ENCODE measurements around the gene PSD2.
"Not testable (repeated sequence)": the region's sequence is repeated elsewhere in the genome, so short reads cannot be mapped to it uniquely, and the experiment has no call there.

PSD2 gene

DNA sequence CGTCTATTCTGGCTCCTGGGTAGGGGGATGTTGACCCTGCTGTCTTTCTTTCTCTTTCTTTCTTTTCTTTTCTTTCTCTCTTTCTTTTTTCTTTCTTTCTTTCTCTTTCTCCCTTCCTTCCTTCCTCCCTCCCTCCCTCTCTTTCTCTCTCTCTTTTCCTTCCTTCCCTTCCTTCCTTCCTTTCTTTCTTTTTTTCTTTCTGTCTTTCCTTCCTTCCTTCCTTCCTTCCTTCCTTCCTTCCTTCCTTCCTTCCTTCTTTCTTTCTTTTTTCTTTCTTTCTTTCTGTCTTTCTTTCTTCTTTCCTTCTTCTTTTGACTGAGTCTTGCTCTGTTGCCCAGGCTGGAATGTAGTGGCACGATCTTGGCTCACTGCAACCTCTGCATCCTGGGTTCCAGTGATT is 3.0 kb upstream of the PSD2 start:
- DNase-seq, result not testable (repeated sequence)

DNA sequence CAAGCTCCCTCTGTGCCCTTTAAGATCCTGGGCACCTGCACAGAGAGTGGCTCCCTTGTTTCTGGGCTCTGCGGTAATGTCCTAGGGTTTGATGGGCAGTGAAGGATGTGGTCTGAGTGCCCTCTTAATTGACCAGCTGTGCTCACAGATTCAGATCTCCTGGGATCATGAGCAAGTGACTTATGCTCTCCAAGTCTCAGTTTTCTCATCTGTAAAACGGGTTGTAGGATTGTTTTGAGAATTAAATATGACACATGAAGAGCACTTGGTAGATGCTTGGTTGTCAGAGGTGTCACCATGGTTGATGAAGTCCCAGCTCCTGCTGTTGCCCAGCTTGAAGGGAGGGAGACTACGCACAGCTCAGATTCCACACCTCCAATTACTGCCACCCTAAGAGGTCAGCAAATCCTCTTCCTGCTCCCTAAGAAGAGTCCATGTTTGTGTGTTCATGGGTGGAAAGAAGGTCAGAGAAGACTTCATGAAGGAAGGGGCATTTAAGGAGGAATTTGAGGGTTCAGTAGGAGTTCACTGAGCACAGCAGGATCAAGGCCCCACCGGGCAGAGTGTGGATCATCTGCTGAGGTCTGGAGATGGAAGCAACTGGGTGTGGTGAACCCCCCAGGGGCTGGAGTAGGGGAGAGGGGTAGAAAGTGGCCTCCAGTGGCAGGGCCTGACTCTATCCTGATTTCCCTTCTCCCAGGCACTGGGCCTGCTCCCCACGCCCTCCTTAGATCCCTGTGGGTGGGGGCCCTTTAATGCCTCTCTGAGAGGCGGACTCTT is 1.4 kb upstream of the PSD2 start:
- DNase-seq, result no peak

DNA sequence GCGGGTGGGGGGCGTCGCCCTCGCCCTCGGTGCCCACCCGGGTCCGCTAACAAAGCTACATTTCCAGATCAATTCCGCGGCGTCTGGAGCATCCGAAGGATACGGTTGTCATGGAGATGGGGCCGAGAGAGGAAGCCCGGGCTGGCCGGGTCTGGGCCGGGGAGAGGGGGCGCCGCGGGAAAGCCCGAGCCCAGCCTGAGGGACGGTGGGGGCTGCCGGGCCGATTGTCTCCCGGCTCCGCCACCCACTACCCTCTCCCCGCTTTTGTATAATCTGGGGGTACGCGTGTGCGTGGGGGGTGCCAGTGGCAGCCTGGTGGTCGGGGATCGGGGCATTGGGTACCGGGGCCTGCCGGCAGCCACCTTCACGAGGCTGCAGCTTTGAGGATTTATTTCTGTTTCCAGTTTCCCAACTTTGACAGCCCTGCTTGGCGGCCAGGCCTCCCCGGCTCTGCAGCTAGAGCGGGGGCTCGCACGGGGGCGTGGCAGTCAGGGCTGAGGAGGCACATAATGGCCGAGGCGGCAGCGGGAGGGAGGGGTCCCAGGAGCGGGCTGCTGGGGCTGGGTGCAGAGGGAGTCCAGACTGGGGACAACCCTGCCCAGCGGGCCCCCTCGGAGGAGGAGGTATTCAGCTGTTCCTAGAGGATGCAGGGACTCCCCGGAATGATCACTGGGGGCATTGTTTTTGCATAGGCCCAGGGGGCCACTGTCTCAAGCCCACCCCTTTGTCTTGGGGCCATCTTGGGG is 626 bp downstream of the PSD2 start:
- no peak for DNase-seq

DNA sequence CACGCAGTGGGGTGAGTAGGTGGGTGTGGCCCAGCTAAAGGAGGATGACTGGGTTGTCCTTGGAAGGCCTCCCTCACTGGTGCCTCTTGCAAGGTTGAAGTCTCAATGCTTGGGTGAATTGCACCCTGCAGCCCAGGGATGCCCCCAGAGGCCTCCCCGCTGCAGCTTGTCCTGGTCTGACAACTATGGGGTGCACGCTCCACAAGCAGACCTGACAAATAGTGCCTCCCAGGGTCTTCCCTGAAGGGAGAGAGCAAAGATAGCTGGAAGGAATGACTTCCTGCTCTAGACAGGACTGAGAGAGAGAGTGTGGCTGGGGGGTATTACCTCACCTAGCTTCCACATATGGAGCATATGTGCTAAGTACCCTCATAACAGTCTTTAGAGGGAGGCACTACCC is 1.7 kb downstream of the PSD2 start:
- DNase-seq, result no peak

DNA sequence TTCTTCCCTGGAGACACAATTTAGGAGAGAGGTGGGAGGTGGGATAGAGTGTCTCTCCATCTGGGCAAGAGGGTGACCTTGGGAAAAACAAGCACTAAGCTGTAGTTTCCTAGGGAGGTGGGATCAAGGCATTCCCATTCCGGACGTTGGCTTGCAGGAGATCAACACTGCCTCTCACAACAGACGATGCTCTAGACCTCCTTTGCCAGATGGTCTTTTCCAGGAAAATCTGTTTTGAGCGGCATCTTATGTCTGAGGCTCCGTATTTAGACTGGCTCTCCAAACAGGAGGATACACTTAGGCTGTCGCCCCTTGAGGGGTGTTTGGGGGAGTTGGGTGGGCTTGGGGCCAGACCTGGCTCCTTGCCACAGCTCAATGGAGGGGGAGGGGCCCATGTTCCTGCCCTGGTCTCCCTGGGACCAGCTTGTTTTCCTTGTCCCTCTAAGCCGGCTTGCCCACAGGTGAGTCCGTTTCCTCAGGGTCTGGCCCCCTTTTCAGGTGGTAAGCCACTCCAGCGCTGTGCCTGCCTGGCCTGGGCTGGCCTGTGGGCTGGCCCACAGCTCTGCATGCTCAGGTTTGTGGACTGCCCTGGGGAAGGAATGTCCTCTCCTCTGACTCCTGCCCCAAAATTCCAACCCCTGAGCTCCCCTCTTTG is 2.4 kb downstream of the PSD2 start:
- DNase-seq, result no peak

DNA sequence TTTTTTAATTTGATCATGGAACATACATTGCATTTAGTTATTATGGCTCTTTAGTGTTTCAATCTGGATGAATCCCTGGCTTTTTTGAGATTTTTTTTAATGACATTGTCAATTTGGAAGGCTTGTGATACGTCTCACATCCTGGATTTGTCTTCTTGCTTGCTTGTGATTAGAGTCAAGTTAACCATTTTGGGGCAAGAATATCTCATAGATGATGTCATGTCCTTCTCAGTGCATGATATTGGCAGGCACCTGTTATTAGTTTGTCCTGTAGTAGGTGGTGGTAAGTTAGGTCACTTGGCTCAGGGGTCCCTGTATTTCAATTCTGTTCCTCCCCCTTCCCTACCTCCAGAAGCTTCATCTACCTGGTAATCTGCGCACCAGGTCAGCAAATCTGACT is 3.3 kb downstream of the PSD2 start:
- no peak for DNase-seq

DNA sequence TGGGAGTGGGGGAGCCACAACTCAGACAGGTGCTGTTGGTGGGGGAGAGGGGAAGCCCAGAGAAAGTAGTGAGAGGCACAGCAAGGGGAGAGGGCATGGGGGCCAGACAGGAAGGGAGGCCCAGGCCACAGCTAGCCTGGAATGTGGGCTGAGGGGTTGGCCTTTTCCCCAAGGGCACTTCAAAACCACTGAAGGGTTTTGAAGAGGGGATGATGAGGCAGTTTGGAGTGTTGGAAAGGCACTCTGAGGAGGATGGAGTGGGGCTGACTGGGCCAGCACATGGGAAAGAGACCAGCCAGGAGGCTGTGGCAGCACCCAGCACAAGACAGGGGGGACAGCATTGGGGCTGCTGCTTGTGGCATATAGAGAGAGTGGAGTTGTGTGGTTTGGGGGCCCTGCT is 3.8 kb downstream of the PSD2 start:
- no peak for DNase-seq

DNA sequence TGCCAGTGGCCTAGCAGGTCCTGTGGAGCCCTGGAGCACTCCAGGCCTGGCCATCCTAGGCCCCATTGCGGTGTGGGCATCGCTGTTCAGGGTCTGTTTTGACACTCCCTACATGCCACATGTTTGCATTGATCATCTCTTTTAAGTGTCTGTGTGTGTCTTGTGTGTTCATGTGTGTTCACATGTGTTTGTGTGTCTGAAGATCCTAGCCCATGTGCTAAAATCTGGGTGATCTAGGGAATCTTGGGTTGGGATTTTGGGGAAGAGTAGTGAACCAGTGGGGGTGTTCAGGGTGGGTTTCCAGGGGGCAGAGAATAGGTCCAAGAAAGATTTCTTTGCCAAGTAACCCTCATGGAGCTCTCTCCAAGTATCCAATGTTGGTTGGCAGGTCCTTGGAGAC is 8.4 kb downstream of the PSD2 start:
- DNase-seq, result no peak

DNA sequence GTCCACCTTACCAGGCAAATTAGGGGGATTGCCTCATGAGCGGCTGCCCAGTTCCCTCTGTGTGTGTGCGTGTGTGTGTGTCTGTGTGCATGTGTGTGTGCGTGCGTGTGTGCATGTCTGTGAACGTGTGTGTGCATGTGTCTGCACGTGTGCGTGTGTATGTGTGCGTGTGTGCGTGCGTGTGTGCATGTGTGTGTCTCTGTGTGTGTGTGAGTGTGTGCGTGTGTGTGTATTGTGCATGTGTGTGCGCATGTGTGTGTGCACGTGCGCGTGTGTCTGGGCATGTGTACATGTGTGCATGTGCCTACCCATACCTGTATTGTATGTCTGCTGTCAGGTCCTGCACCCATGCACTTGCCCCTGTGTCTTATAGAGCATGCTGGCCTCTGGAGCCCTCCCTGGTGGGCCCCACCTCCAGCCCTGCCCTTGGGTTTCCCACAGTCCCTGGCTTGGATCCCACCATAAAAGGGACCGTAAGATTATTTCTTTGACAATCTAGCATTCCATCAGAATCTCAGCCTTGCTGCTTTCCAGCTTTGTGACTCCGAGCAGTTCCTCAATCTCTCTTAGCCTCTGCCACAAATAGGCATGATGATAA is 9.3 kb downstream of the PSD2 start:
- no peak for DNase-seq

DNA sequence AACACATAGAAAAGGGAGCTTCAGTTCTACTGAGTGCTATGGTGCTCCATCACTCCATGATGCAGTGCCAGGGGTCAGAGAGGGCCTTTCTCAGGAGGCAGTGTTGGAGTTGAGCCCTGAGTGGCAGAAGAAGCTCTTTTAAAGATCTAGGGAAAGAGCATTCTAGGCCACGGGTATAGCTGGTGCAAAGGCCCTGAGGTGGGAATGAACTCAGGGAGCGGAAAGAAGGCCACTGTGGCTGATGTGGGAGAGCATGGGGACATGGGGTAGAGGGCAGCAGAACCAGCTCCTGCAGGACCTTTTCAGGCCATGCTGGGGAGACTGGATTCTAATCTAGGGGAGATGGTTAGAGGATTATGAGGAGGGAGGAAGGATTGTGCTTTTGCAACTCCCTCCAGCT is 9.9 kb downstream of the PSD2 start:
- DNase-seq, result no peak

DNA sequence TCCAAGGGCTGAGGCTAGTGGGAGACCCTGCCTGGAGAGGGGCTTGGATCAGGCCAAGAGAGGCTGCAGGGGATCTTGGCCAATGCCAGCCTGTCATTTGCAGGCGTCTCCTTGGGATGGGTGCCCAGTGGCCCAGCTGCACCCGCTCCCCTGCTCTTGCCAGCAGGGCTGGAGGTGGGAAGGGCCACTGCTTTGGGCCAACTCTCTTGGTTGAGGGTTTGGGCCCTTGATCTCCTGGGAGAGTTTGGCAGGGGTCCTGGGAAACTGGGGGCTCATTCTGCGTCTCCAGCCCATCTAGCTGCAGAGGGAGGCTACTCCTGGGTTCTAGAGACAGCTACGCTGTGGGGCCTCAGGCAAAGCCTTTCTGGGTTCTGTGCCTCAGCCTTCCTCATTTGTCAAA is 10.5 kb downstream of the PSD2 start:
- no peak for DNase-seq

DNA sequence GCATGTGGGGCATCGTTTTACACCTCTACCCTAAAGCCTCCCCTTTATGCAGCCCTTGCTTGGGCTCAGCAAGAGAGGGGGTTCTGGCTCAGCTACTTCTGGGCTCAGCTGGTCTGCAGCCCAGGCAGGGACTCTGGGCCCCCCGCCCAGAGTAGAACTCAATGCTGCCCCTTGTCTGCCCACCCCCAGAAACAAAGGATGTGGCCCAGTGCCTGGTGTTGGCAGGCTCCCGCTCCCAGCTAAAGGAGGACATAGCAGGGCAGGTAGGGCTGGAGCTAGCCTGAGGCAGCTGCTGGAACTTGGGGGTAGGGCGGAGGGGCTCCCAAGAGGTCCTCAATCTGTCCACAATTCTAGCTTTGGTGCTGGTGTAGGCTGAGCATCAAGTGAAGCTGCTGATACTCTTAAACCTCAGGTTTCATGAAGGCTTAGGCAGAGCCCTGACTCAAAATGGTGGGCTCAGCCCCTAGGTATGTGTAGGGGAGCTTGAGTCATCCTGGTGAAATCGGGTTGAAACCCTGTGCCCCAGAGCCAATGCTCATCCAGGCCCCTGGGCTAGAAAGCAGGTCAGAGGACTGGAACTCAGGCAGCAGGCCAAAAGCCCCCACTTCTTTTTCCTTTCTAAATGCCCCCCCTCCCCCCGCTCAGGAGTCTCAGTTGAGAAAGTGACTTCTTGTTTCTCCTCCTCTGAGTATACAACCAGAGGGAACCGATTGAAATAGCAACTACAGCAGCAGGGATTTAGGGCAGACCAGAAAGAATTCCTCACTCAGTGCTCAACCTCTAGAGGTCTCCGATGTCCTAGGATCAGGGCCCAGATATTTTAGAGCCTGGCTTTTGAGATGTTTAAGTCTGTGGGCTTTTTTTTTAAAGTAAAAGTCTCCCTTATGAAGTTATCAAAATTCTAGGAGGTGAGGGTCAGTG is 11.4 kb downstream of the PSD2 start:
- no peak for DNase-seq

DNA sequence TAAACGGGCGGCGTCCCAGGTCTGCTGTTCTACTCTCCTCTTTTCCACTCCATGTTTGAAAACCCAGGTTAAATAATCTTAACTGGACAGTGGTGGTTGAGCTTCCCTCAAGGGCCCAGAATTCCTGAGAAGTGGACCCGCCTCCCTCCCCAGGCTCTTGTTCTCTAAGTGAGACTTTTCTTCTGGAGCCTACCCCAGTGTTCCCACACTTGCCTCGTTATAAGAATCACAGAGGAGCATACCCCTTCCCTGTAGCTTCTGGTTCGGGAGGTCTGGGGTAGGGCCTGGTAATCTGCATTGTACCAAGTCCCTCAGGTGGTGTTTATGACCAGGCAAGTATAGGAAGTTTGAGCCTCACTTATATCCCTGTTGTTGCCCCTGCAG is 12.0 kb downstream of the PSD2 start:
- no peak for DNase-seq

DNA sequence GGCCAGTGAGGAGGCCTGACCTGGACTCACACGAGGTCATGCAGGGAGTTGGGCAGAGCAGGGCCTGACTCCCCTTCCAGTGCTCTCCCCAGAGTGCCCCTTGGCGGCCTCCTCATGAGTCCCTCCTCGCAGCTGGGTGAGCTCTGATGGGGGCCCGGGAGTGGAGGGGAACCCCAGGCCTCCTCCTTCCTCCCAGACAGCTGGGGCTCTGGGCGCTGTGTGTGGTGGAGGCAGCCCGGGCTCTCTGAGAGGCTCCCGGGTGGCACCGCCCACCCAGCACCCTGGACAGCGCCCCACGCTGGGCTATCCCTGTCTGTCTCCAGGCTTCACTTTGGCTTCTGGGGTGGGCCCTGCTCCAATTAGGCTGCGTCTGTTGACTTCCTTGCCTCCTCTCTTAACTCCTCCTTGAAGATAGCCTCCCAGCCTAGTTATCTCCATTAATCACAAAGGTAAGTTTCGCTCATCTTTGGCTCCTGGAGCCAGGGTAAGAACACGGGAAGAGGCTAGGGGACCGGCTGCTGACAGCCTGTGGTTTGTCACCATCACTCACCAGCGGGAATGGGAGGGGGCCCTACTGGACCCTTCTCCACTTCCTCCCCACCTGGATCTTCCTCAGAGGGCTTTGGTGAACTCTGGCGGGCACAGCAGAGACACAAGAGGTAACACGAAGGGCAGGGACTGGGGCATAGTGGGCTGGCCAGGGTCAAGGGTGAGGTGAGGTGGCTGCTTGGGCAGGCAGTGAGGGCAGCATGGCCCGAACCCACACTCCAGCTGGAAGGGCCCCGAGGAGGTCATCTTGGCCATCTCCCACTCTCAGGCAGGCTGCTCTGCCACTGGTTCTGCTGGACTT is 13.1 kb downstream of the PSD2 start:
- DNase-seq, result peak; percentile 10

DNA sequence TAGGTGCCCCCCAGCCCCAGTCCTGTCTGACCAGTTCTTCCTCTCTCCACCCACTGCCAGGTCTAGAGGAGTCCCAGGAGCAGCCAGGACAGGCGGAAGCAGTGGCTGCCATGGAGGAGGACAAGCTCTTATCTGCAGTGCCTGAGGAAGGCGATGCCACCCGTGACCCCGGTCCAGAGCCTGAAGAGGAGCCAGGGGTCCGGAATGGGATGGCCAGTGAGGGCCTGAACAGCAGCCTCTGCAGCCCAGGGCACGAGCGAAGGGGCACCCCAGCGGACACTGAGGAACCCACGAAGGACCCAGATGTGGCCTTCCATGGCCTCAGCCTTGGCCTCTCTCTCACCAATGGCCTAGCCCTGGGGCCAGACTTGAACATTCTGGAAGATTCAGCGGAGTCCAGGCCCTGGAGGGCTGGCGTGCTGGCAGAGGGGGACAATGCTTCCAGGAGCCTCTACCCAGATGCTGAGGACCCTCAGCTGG is 13.8 kb downstream of the PSD2 start:
- DNase-seq, result no peak

DNA sequence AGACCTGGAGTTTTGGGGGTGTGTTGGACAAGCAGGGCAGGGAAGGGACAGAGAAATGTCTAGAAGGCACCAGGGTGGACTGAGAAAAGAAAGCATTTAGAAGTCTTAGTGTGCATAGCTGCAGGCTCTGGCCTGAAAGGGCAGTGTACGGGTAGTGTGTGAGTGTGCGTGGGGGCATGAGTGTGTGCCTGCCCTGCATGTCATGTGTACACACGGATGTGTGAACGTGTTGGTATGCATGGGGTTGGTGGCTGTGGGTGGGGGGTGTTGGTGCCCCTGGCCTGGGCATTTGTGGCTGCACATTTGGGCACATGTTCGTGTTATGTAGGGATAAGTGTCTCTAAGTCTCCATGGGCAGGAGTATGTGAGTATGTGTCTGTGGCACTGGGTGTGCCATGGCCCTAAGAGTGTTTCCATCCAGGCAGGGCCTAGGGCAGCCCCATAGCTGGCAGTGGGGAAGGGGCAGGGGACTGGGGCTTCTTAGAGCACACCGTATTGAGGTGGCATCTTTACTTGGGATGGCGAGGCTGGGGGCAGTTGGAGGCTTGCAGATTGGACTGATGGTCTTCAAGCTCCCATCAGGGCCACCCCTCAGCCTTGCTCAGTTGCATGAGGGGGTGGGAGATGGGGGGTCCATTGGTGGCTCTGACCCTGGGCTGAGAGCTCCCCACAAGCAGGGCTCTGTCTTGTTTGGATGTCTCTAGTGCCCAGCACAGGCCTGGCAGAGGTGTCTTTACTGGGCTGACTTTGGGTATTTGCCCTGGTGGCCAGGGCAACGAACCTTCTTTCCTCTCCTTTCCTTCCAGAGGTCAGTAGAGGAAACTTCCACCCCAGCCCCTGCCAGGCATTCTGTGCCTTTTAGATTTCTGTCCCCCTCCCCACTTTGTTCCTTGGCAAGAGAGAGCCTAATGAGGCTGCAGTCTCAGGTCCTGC is 15.0 kb downstream of the PSD2 start:
- DNase-seq, result no peak

DNA sequence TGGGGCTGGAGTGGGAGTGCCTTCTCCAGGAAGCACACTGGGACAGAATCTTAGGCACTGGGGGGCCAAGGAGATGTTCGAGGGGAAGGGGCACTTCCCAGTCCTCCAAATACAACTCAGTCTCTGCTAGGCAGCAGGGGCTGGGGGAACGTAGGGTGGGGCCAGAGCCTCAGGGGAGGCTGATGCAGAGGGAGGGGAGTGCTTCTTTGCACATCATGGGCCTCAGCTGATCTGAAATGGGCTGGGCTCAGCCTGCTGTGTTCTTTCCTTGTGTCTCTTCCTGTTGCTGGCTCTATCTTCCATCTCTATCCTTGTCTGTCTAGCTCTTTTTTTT is 15.6 kb downstream of the PSD2 start:
- DNase-seq, result no peak

DNA sequence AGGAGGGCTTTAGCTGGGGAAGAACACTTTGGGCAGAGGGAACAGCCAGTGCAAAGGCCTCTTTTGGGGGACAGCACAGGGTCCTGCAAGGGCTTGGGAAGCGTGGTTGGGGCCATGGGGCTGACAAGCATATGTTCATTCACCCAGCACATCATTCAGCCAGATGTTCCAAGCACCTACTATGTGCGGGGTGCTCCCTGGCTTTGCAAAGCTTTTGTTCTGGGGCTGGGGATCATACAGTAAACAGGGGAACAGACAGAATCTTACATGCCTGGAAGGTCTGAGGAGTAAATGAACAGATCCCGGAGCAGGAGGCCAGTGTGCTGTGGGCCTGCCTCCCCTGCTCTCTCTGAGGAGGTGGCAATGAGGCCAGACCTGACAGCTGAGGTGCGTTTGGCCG is 16.7 kb downstream of the PSD2 start:
- no peak for DNase-seq

DNA sequence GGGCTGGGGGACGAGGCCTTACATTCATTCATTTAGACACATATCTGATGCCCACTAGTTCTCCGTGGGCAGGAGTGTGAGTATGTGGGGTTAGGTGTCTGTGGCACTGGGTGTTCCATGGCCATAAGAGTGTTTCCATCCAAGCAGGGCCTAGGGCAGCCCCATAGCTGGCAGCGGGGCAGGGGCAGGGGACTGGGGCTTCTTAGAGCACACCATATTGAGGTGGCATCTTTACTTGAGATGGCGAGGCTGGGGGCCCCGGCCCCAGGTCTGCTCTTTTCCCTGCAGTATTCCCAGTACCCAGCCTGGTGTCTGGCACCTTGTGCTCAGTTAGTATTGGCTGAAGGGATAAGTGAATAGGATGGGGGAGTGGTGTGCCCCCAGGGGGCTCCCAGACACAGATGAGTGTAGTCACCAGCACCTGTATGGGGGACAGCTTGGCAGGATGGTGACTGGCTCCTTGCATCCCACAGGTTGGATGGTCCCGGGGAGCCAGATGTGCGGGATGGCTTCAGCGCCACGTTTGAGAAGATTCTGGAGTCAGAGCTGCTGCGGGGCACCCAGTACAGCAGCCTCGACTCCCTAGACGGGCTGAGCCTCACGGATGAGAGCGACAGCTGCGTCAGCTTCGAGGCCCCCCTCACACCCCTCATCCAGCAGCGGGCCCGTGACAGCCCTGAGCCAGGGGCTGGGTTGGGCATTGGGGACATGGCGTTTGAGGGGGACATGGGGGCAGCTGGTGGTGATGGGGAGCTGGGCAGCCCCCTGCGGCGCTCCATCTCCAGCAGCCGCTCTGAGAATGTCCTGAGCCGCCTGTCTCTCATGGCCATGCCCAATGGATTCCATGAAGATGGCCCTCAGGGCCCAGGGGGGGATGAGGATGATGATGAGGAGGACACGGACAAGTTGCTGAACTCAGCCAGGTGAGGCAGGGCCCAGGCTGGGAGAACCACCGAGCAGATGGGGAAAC is 17.5 kb downstream of the PSD2 start:
- DNase-seq, result no peak

Measured in CD4-positive, alpha-beta T cell treated with Interleukin-12 subunit alpha and Interleukin-12 subunit beta, for 1 hour (primary cell).